K562 (cell line): ENCODE data around the gene DIP2C. TPM values are rescaled to one million over a fixed set of nuclear protein-coding genes. Genes with fewer than 3 reads are reported as not detected.
A peak's percentile ranks its signal among the peaks of the same experiment; 100 is the strongest.

Experiments
- ATAC-seq: fragments of 200-7000 bp; cut with Tn5 transposase; 3 replicates; pipeline ENCODE4 v1.9.1; 2020; ENCODE audit warnings: moderate library complexity
- BruUV-seq: library from RNA; stranded (reverse); fragments of 400-500 nt; replicated peaks from 2 replicates; lab custom pipeline; 2021; lab: Mats Ljungman, UMichigan
- CTCF ChIA-PET: fragments of 300-600 bp; formaldehyde crosslinking; extraction: SDS; loops from one replicate; lab custom pipeline; 2021; ENCODE audit warnings: low intra/inter-chr PET ratio; lab: Yijun Ruan, JAX
- POLR2A ChIA-PET: fragments of 300-600, 350-650 bp; sonication (Branson Sonifier 250); formaldehyde crosslinking; extraction: SDS; loops from one replicate; lab custom pipeline; 2021; ENCODE audit warnings: antibody characterized with exemption, inconsistent platforms; lab: Yijun Ruan, JAX
- DNase-seq, 4 experiments: peaks; one replicate each; pipeline versions ENCODE4 v3.0.0 to v3.0.0-alpha.2; 2011 to 2018; ENCODE audit warnings: low spot score in 3 of 4, mixed read lengths in 3 of 4; ENCODE audit errors: extremely low read depth in 1 of 4
- FAIRE-seq: peaks from 2 replicates; lab custom pipeline; 2011; peaks lifted over from hg19 to GRCh38; lab: Jason Lieb, UNC
- H2AFZ ChIP-seq: 2 replicates; pipeline ENCODE4 v1.6.0; 2011; ENCODE audit warnings: low read depth, low read length, control low read depth, inconsistent platforms
- H3K27ac ChIP-seq: fragments of 200-600 bp; 3 replicates; pipeline ENCODE4 v1.8.0; 2011; ENCODE audit warnings: low read depth, mild to moderate bottlenecking, control low read depth, inconsistent platforms, low read length, moderate library complexity, mixed read lengths; ENCODE audit errors: extremely low read depth
- H3K27me3 ChIP-seq, 2 experiments: fragments of 300-600 bp in 1 of 2; 2 replicates in 1 of 2; 3 replicates in 1 of 2; pipeline versions ENCODE4 v1.6.0 to v1.8.0; 2011; ENCODE audit warnings: inconsistent platforms in 2 of 2, low read length in 2 of 2, mild to moderate bottlenecking in 1 of 2, mixed read lengths in 1 of 2, moderate library complexity in 1 of 2; ENCODE audit not compliant: control insufficient read depth in 2 of 2, insufficient read depth in 2 of 2
- H3K36me3 ChIP-seq: fragments of 300-600 bp; 3 replicates; pipeline ENCODE4 v1.8.0; 2011; ENCODE audit warnings: mild to moderate bottlenecking, low read length, inconsistent platforms; ENCODE audit not compliant: control insufficient read depth, insufficient read depth
- H3K4me1 ChIP-seq, 2 experiments: fragments of 200-600 bp in 1 of 2; replicated peaks in 1 of 2; 2 replicates in 1 of 2; 3 replicates in 1 of 2; pipeline versions ENCODE4 v1.5.1 to v1.8.0; 2011; ENCODE audit warnings: inconsistent platforms in 2 of 2, low read length in 2 of 2, mild to moderate bottlenecking in 1 of 2, mixed read lengths in 1 of 2, moderate library complexity in 1 of 2; ENCODE audit not compliant: control insufficient read depth in 2 of 2, insufficient read depth in 2 of 2
- H3K4me2 ChIP-seq: 2 replicates; pipeline ENCODE4 v1.6.1; 2011; ENCODE audit warnings: low read length, control low read depth, inconsistent platforms, mixed read lengths; ENCODE audit not compliant: insufficient read depth
- H3K4me3 ChIP-seq: fragments of 200-600 bp; sonication (generic), shearing (Covaris generic); 2 replicates; pipeline ENCODE4 v1.5.1; 2016; ENCODE audit warnings: control low read depth, inconsistent platforms
- H3K79me2 ChIP-seq: fragments of 200-600 bp; 3 replicates; pipeline ENCODE4 v1.8.0; 2011; ENCODE audit warnings: low read length, inconsistent platforms; ENCODE audit not compliant: control insufficient read depth, insufficient read depth
- H3K9ac ChIP-seq, 2 experiments: 2 replicates each; pipeline versions ENCODE4 v1.6.0 to v1.6.1; 2011; ENCODE audit warnings: low read depth in 2 of 2, low read length in 2 of 2, control low read depth in 1 of 2, inconsistent platforms in 1 of 2, mild to moderate bottlenecking in 1 of 2, mixed read lengths in 1 of 2; ENCODE audit not compliant: insufficient read depth in 1 of 2
- H3K9me1 ChIP-seq: one replicate; pipeline ENCODE4 v1.6.0; 2011; ENCODE audit warnings: inconsistent platforms, mild to moderate bottlenecking, low read length, moderate library complexity; ENCODE audit not compliant: control insufficient read depth, insufficient read depth
- H3K9me3 ChIP-seq: replicated peaks from 2 replicates; pipeline ENCODE4 v1.5.1; 2011; ENCODE audit warnings: low read depth, low read length, inconsistent platforms; ENCODE audit not compliant: control insufficient read depth, insufficient read depth
- H4K20me1 ChIP-seq: replicated peaks from 2 replicates; pipeline ENCODE4 v1.6.1; 2011; ENCODE audit warnings: low read length, inconsistent platforms, mixed read lengths; ENCODE audit not compliant: control insufficient read depth, insufficient read depth
- HMG20B ChIP-seq: fragments of 250-450 bp; sonication (Bioruptor Pico); IDR thresholded peaks from 2 replicates; pipeline ENCODE4 v1.5.0; 2021; ENCODE audit warnings: mild to moderate bottlenecking
- TCF7 ChIP-seq: sonication (generic); IDR thresholded peaks from 2 replicates; pipeline ENCODE4 v1.6.1; 2016; ENCODE audit warnings: antibody characterized with exemption, borderline replicate concordance
- ZNF133 ChIP-seq: fragments of 250-450 bp; sonication (Bioruptor Pico); IDR thresholded peaks from 2 replicates; pipeline ENCODE4 v1.4.0; 2020; ENCODE audit warnings: mild to moderate bottlenecking
- ZNF146 ChIP-seq: IDR thresholded peaks from one replicate; pipeline ENCODE4 v1.6.1; 2018; ENCODE audit warnings: missing compliant biosample characterization; ENCODE audit not compliant: unreplicated experiment
- ZNF316 ChIP-seq: fragments of 450-650 bp; IDR thresholded peaks from 2 replicates; pipeline ENCODE4 v1.6.1; 2016
- ZNF707 ChIP-seq: fragments of 250-450 bp; sonication (Bioruptor Pico); conservative IDR thresholded peaks from 2 replicates; pipeline ENCODE4 v1.8.0; 2022; ENCODE audit warnings: inconsistent platforms, mild to moderate bottlenecking, moderate library complexity
- WGBS: fragments of 100-300 bp; shearing (Covaris generic); methylation state at CpG from one replicate; pipeline ENCODE4 v1.1.6; 2016; ENCODE audit warnings: low coverage, mixed read lengths; ENCODE audit not compliant: insufficient coverage; ENCODE audit errors: missing lambda C conversion rate; 5-methylcytosine and 5-hydroxymethylcytosine counted together
- in situ Hi-C: fragments of 300-500 bp; cut with MboI; formaldehyde crosslinking; loops from 4 replicates; pipeline ENCODE4 v1.15.0; 2018; ENCODE audit warnings: inconsistent platforms, mixed read lengths
- intact Hi-C: fragments of 100-400 bp; cut with micrococcal nuclease; formaldehyde crosslinking; loops from 2 replicates; pipeline ENCODE4 v1.14.2; 2022
- polyA plus RNA-seq, 8 experiments: library from polyadenylated mRNA; depleted of rRNA in 4 of 8; stranded (reverse) in 5 of 8; unstranded in 3 of 8; fragments of >200 nt; fragmentation: Nextera tagmentation in 2 of 8; fragmentation: Illumina TruSeq in 1 of 8; extraction: Ambion mirVana in 2 of 8; extraction: Trizol in 1 of 8; gene quantifications; 2 replicates each; pipeline versions ENCODE4 v1.2.1 to v1.2.3, GENCODE V29; 2011 to 2014; ENCODE audit warnings: inconsistent platforms in 1 of 8, missing spikeins in 1 of 8
- total RNA-seq, 7 experiments: library from RNA; depleted of rRNA in 6 of 7; stranded (reverse); fragments of >200 nt in 6 of 7; fragmentation: Illumina TruSeq in 2 of 7; extraction: Trizol in 2 of 7; gene quantifications; 2 replicates each; pipeline versions ENCODE4 v1.2.1 to v1.2.3, GENCODE V29; 2011 to 2021; ENCODE audit warnings: low replicate concordance in 1 of 7

The DIP2C gene
- total and polyA plus RNA-seq, 9 of the 15 experiments (the other 6 are each of a cell fraction or from before 2014, with no cell fraction given), result 0.01 TPM; not detected in 8

DNA sequence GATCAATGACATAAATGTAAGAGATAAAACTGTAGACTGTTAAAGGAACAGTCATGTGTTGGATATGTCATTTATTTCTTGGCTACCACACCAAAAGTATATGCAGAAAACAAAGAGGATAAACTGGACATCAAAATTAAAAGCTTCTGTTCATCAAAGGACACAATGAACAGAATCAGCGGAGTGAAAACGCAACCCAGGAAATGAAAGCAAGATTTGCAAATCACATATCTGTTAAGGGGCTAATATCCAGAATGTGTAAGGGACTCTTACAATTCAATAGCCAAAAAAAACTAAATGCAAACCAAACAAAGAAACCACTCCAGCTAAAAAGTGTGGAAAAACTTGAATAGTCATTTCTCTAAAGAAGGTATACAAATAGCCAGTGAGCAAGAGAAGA is 390.0 kb downstream of the DIP2C start:
- CTCF ChIA-PET, result no interaction called here
- FAIRE-seq (no peak), ATAC-seq (no peak), DNase-seq (no peak)
- Histone ChIP-seq H3K79me2 (no peaks in the 10 kb centered on the region), H3K27me3 (peaks cover 24 to 43% of the 10 kb centered on the region in 2 experiments; a peak in 4 of 5 replicates), H3K4me3 (no peak overlapping the region), H3K36me3 (no peaks in the 10 kb centered on the region), H4K20me1 (no peaks in the 10 kb centered on the region), H3K9ac (no peak overlapping the region), H3K9me3 (no peaks in the 10 kb centered on the region), H3K4me1 (no peaks in the 10 kb centered on the region; a peak in 1 of 5 replicates), H2AFZ (no peak overlapping the region), H3K9me1 (no peaks in the 10 kb centered on the region), H3K27ac (no peak overlapping the region), H3K4me2 (no peak overlapping the region)
- WGBS, result 7% methylated on average over 2 of the region's 2 CpGs
- POLR2A ChIA-PET, result no interaction called here
- intact Hi-C loops, result no loop called here
- TF ChIP-seq ZNF133 (CRISPR knock-in tag), result no peak
- no peak for TF ChIP-seq HMG20B (CRISPR knock-in tag)
- no peak for TF ChIP-seq ZNF707 (CRISPR knock-in tag)
- no peak for TF ChIP-seq TCF7
- BruUV-seq, result no TSS peak
- in situ Hi-C loops, result no loop called here

DNA sequence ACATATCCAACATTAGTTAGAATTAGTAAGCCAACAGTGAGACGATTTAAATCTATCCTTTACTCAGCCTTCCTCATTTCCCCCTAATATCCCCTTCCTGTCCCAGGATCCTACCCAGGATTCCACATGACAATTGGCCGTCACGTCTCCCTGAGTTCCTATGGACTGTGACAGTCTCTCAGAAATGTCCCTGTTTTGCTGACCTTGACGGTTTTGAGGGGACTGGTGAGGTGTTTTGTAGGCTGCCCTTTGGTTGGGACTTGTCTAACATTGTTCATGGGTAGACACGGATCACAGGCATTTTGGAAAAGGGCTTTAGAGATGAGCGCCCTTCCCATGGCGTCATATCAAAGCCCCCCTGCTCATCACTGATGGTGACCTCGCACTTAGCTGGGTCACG is 391.4 kb downstream of the DIP2C start:
- no peaks in the 10 kb centered on the region for H3K36me3 ChIP-seq
- H3K4me3 ChIP-seq, result no peak overlapping the region
- POLR2A ChIA-PET, result no interaction called here
- intact Hi-C loops (no loop called here), in situ Hi-C loops (no loop called here)
- WGBS, result under 1% methylated on average over 9 of the region's 9 CpGs
- H2AFZ ChIP-seq, result no peak overlapping the region
- DNase-seq (no peak), FAIRE-seq (no peak), ATAC-seq (no peak)
- H3K9me3 ChIP-seq, result no peaks in the 10 kb centered on the region
- H3K9ac ChIP-seq, result no peak overlapping the region
- no TSS peak for BruUV-seq
- H3K27me3 ChIP-seq, result peaks cover 23 to 39% of the 10 kb centered on the region in 2 experiments; a peak in 4 of 5 replicates
- no peaks in the 10 kb centered on the region for H4K20me1 ChIP-seq
- 0 out of 2 replicates have a peak, but pooled peaks have one; percentile 8 for TF ChIP-seq ZNF316
- TF ChIP-seq ZNF146, result no peak
- H3K27ac ChIP-seq, result no peak overlapping the region
- no peaks in the 10 kb centered on the region; a peak in 1 of 5 replicates for H3K4me1 ChIP-seq
- H3K4me2 ChIP-seq, result no peak overlapping the region
- no peaks in the 10 kb centered on the region for H3K79me2 ChIP-seq
- H3K9me1 ChIP-seq, result no peaks in the 10 kb centered on the region
- CTCF ChIA-PET, result no interaction called here
